Left colon (tissue), 2 donors: ENCODE data around the gene RB1. TPM values are rescaled to one million over a fixed set of nuclear protein-coding genes. Genes with fewer than 3 reads are reported as not detected.

Experiments used
- total RNA-seq, 2 donors: library from RNA; stranded (reverse); fragmentation: NEBNext Ultra II Directional; extraction: Animal tissue kit (Norgen Biotek cat#: 25700); gene quantifications; one replicate each; pipeline ENCODE4 v1.2.1, GENCODE V29; 2021
- donor health status: DM: no; HTN: no; CAD: no.
- donor health status: DM: yes; HTN: yes; CAD: no.

Gene RB1
- total RNA-seq, 2 donors from 2014 or later = 23.0 to 26.3 TPM

Other genes with a start within 250 kb of the RB1 start
- gene MED4, start 208.6 kb upstream of the RB1 start, total RNA-seq = 10 to 100 TPM; 43.6 to 47.6 TPM
- 100 to 1,000 TPM; 393 to 473 TPM for gene ITM2B, start 70.5 kb upstream of the RB1 start, total RNA-seq
- gene LPAR6, start 109.4 kb downstream of the RB1 start, total RNA-seq = 10 to 100 TPM in 1 of 2 donors, 1 to 10 TPM in 1; 7.6 to 16.4 TPM
- 1 to 10 TPM; 4.6 to 6.7 TPM for gene RCBTB2, start 229.3 kb downstream of the RB1 start, total RNA-seq